GM12874 (cell line): ENCODE data around the gene VPS54.

Source experiments
- CTCF ChIP-seq: IDR thresholded peaks from 2 replicates; pipeline ENCODE4 v1.5.1; 2011; ENCODE audit warnings: low read depth, mild to moderate bottlenecking, control low read depth, low read length, moderate library complexity; ENCODE audit not compliant: insufficient read depth

The VPS54 gene

DNA sequence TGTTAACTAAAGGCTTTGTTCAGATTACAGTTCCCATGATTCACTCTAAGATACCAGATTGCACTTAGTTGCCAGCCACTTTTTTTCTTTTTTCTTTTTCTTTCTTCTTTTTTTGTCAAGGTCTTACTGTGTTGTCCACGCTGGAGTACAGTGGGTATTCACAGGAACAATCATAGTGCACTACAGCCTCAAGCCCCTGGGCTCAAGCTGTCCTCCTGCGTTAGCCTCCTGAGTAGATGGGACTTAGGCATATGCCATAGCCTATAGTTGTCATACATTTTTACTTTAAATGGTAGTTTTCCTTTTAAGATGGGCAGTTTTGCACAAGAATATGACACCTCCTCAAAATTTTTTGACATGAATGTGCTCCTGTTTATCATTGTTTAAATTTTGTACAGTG, 175.4 kb downstream of the VPS54 start:
- no peak for TF ChIP-seq CTCF

DNA sequence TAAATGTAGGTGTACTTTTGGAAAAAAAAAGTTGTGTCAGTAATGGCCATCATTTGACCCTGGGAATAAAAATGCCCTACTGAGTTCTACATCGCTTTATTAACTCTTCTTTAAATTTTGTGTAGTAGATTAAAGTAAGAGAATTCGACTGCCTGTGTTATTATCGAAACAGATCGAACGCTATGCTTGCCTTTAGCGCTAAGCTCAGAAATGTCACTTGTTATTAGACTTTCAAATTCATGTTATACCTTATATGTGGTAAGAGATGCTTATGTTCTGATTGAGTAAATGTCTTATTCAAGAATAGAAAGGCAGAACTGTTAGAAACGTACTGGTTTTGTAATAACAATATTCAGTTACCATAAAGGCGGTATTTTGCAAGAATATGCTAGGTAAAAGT, 176.1 kb downstream of the VPS54 start:
- TF ChIP-seq CTCF: no peak

DNA sequence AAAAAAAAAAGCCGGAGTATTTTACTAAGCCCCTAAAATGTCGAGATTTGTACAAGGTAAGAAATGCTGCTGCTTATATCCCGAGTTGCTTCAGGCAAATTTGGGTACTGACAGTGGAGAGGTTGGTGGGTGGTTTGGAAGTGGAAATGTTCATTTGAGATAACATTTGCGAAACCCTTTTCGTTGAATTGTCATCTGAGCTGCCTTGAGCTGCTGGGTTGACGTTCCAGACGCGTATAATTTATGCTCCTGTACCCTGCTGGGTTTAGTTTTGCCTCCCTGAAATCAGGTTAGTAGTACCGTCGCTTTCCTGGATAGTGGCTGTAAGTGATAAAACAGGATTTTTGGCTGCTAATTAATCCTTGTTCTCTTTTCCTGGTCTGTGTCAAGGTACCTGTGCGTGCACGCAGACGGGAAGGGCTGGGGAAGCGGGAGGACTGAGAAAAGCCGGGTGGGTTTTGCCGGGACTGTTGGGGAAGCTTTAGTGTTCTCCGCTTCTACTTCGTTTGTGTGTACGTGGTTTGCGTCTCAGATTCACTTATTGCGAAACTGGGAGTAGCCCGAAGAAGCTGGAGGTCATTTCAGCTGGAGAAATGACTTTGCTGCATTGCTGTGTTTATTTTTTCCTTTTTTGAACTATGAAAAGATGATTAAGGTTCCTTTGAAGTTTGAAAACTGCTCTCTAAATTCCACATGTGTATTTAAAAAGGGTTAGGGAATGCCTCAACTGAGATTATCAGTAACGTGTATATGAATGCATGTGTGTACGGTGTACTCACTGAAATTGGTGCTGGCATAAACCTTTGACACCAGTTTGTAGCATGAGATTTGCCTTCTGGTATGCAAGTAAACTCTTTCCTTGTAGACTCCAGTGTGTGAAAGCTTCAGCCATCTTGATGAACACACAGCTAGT, 176.8 kb downstream of the VPS54 start:
- no peak for TF ChIP-seq CTCF
